Airway epithelial cell (primary cell): Measurements from ENCODE around the gene CIAO3. TPM values are rescaled to one million over a fixed set of nuclear protein-coding genes. Genes with fewer than 3 reads are reported as not detected.

Source experiments
- total RNA-seq: library from RNA; depleted of rRNA; stranded (reverse); fragments of >200 nt; gene quantifications from 2 replicates; pipeline ENCODE4 v1.2.3, GENCODE V29; 2015

CIAO3 gene
- 24.1 and 35.5 TPM in 2 replicates for total RNA-seq

GRCh38 chr16:740764-741505 lies at the start of gene CIAO3:
CIAO3 (minus strand) TSS chr16:740997; CDS start chr16:740985, 12 bp downstream.

GRCh38 chr16:788399-789126 lies 47.8 kb upstream of the CIAO3 start, which contains the start of gene CHTF18:
CHTF18 (plus strand) TSS chr16:788620; CDS start chr16:788685, 65 bp downstream.

GRCh38 chr16:787978-788398 lies 47.2 kb upstream of the CIAO3 start, which contains the start of gene RPUSD1:
RPUSD1 (minus strand) TSS chr16:788381; CDS start chr16:787737, 644 bp downstream.

GRCh38 chr16:760545-761343 lies 19.9 kb upstream of the CIAO3 start, which contains the start of gene MSLN:
MSLN (plus strand) TSS chr16:760734; CDS start chr16:762681, 1,947 bp downstream.

GRCh38 chr16:726438-727290 lies 14.1 kb downstream of the CIAO3 start, which contains the start of the genes CCDC78 and HAGHL:
CCDC78 (minus strand) TSS chr16:726443; CDS start chr16:726367, 76 bp downstream.
HAGHL (plus strand) TSS chr16:727106; CDS start chr16:727510, 404 bp downstream.

GRCh38 chr16:720990-721764 lies 19.6 kb downstream of the CIAO3 start, which contains the start of gene ANTKMT:
ANTKMT (plus strand) TSS chr16:721146; CDS start chr16:721275, 129 bp downstream.

GRCh38 chr16:714558-715476 lies 26.0 kb downstream of the CIAO3 start, which contains the start of gene METRN:
METRN (plus strand) TSS chr16:715118; CDS start chr16:715290, 172 bp downstream.

GRCh38 chr16:705431-706188 lies 35.2 kb downstream of the CIAO3 start, which contains the start of gene FBXL16:
FBXL16 (minus strand) TSS chr16:705801; CDS start chr16:697405, 8,396 bp downstream.

GRCh38 chr16:684071-684794 lies 56.6 kb downstream of the CIAO3 start, which contains the start of gene JMJD8:
JMJD8 (minus strand) TSS chr16:684334; CDS start chr16:684319, 15 bp downstream.

GRCh38 chr16:679814-680624 lies 60.8 kb downstream of the CIAO3 start, which contains the start of gene STUB1:
STUB1 (plus strand) TSS chr16:680410; CDS start chr16:680526, 116 bp downstream.

Other genes starting within 250 kb of the CIAO3 start
- 45.1 and 52.1 TPM in 2 replicates for gene CAPN15, start 213.3 kb downstream of the CIAO3 start, total RNA-seq
- not detected in 2 replicates for gene PRR35, start 180.6 kb downstream of the CIAO3 start, total RNA-seq
- gene NHLRC4, start 174.0 kb downstream of the CIAO3 start, total RNA-seq: 0.28 TPM in 1 of 2 replicates, not detected in the other
- 25.6 and 30.4 TPM in 2 replicates for gene PIGQ, start 171.0 kb downstream of the CIAO3 start, total RNA-seq
- 21.7 and 24.5 TPM in 2 replicates for gene RAB40C, start 150.9 kb downstream of the CIAO3 start, total RNA-seq
- 0.14 and 0.21 TPM in 2 replicates for gene WFIKKN1, start 110.0 kb downstream of the CIAO3 start, total RNA-seq
- 184 and 265 TPM in 2 replicates for gene METTL26, start 104.7 kb downstream of the CIAO3 start, total RNA-seq
- 51.2 and 60.1 TPM in 2 replicates for gene MCRIP2, start 99.2 kb downstream of the CIAO3 start, total RNA-seq
- gene WDR90, start 91.6 kb downstream of the CIAO3 start, total RNA-seq: 11.3 and 15.0 TPM in 2 replicates
- gene RHOT2, start 72.9 kb downstream of the CIAO3 start, total RNA-seq: 57.4 and 65.5 TPM in 2 replicates
- gene RHBDL1, start 65.3 kb downstream of the CIAO3 start, total RNA-seq: 3.6 and 4.2 TPM in 2 replicates
- 193 and 214 TPM in 2 replicates for gene STUB1, start 60.6 kb downstream of the CIAO3 start, total RNA-seq
- gene JMJD8, start 56.7 kb downstream of the CIAO3 start, total RNA-seq: 41.0 and 56.5 TPM in 2 replicates
- 12.5 and 12.6 TPM in 2 replicates for gene WDR24, start 50.6 kb downstream of the CIAO3 start, total RNA-seq
- 1.7 and 1.8 TPM in 2 replicates for gene FBXL16, start 35.2 kb downstream of the CIAO3 start, total RNA-seq
- gene METRN, start 25.9 kb downstream of the CIAO3 start, total RNA-seq: 132 and 150 TPM in 2 replicates
- gene ANTKMT, start 19.9 kb downstream of the CIAO3 start, total RNA-seq: 46.1 and 75.9 TPM in 2 replicates
- gene CCDC78, start 14.6 kb downstream of the CIAO3 start, total RNA-seq: 1.7 and 3.4 TPM in 2 replicates
- gene HAGHL, start 13.9 kb downstream of the CIAO3 start, total RNA-seq: 13.5 and 21.9 TPM in 2 replicates
- 11.5 and 12.4 TPM in 2 replicates for gene MSLN, start 19.7 kb upstream of the CIAO3 start, total RNA-seq
- gene RPUSD1, start 47.4 kb upstream of the CIAO3 start, total RNA-seq: 48.0 and 50.6 TPM in 2 replicates
- gene CHTF18, start 47.6 kb upstream of the CIAO3 start, total RNA-seq: 24.4 and 24.5 TPM in 2 replicates
- gene GNG13, start 59.7 kb upstream of the CIAO3 start, total RNA-seq: not detected in 2 replicates
- gene LMF1, start 230.0 kb upstream of the CIAO3 start, total RNA-seq: 3.9 and 8.5 TPM in 2 replicates
- not detected in 2 replicates for gene SOX8, start 240.8 kb upstream of the CIAO3 start, total RNA-seq